Osteocyte (in vitro differentiated cells): ENCODE results near the gene LILRB4. TPM values are rescaled to one million over a fixed set of nuclear protein-coding genes. Genes with fewer than 3 reads are reported as not detected.

Source experiments
- DNase-seq: peaks from one replicate; pipeline ENCODE4 v3.0.0; 2021; ENCODE audit warnings: mixed read lengths; ENCODE audit not compliant: unreplicated experiment; ENCODE audit errors: extremely low spot score
- H3K27ac Mint-ChIP-seq: one replicate; pipeline ENCODE4 v1.8.0; 2021; ENCODE audit warnings: mild to moderate bottlenecking, mixed read lengths; ENCODE audit not compliant: unreplicated experiment
- H3K27me3 Mint-ChIP-seq: one replicate; pipeline ENCODE4 v1.8.0; 2021; ENCODE audit warnings: mixed read lengths; ENCODE audit not compliant: unreplicated experiment
- H3K36me3 Mint-ChIP-seq: one replicate; pipeline ENCODE4 v1.8.0; 2021; ENCODE audit warnings: mixed read lengths; ENCODE audit not compliant: unreplicated experiment
- H3K4me1 Mint-ChIP-seq: one replicate; pipeline ENCODE4 v1.8.0; 2021; ENCODE audit warnings: mixed read lengths; ENCODE audit not compliant: unreplicated experiment
- H3K4me3 Mint-ChIP-seq: one replicate; pipeline ENCODE4 v1.8.0; 2021; ENCODE audit warnings: mild to moderate bottlenecking, moderate library complexity, mixed read lengths; ENCODE audit not compliant: unreplicated experiment
- H3K9me3 Mint-ChIP-seq: one replicate; pipeline ENCODE4 v1.8.0; 2021; ENCODE audit warnings: mixed read lengths; ENCODE audit not compliant: unreplicated experiment
- total RNA-seq: library from RNA; stranded (reverse); gene quantifications from 2 replicates; pipeline ENCODE4 v1.2.1, GENCODE V29; 2021
- TF ChIP-seq, protein P1 (sequence below): fragments of 200-600 bp; sonication (generic); IDR thresholded peaks from 2 replicates; pipeline ENCODE4 v1.5.0; 2021; ENCODE audit warnings: antibody characterized with exemption, mild to moderate bottlenecking, moderate library complexity

LILRB4 gene
- total RNA-seq, 1 donor from 2014 or later = not detected

DNA sequence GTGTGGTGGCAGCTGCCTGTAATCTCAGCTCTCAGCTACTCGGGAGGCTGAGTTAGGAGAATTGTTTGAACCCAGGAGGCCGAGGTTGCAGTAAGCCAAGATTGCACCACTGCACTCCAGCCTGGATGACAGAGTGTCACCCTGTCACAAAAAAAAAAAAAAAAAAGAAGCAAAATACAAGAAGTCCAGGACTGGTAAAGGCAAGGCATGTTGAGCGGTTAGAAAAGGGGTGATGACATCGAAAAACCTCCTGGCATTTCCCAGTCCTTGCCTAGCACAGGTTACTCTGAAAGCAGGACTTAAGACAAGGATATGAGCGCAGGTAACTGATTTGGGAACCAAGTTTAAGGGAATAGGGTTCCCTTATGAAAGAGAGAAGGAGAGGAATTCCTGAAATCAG, 2.5 kb upstream of the LILRB4 start:
- no peaks in the 10 kb centered on the region for H3K36me3 Mint-ChIP-seq
- H3K4me3 Mint-ChIP-seq = no peak overlapping the region
- H3K9me3 Mint-ChIP-seq = peaks cover 18% of the 10 kb centered on the region
- no peaks in the 10 kb centered on the region for H3K27me3 Mint-ChIP-seq
- no peak overlapping the region for H3K27ac Mint-ChIP-seq
- DNase-seq = no peak
- no peaks in the 10 kb centered on the region for H3K4me1 Mint-ChIP-seq
- TF ChIP-seq, protein P1, sequence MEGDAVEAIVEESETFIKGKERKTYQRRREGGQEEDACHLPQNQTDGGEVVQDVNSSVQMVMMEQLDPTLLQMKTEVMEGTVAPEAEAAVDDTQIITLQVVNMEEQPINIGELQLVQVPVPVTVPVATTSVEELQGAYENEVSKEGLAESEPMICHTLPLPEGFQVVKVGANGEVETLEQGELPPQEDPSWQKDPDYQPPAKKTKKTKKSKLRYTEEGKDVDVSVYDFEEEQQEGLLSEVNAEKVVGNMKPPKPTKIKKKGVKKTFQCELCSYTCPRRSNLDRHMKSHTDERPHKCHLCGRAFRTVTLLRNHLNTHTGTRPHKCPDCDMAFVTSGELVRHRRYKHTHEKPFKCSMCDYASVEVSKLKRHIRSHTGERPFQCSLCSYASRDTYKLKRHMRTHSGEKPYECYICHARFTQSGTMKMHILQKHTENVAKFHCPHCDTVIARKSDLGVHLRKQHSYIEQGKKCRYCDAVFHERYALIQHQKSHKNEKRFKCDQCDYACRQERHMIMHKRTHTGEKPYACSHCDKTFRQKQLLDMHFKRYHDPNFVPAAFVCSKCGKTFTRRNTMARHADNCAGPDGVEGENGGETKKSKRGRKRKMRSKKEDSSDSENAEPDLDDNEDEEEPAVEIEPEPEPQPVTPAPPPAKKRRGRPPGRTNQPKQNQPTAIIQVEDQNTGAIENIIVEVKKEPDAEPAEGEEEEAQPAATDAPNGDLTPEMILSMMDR = no peak

GRCh38 chr19:54660964-54661363, 1.8 kb upstream of the LILRB4 start:
- Mint-ChIP-seq H3K9me3 (peaks cover 18% of the 10 kb centered on the region), H3K27ac (no peak overlapping the region), H3K4me1 (no peaks in the 10 kb centered on the region), H3K27me3 (no peaks in the 10 kb centered on the region), H3K4me3 (no peak overlapping the region), H3K36me3 (no peaks in the 10 kb centered on the region)
- DNase-seq = no peak
- TF ChIP-seq, protein P1 = no peak

DNA sequence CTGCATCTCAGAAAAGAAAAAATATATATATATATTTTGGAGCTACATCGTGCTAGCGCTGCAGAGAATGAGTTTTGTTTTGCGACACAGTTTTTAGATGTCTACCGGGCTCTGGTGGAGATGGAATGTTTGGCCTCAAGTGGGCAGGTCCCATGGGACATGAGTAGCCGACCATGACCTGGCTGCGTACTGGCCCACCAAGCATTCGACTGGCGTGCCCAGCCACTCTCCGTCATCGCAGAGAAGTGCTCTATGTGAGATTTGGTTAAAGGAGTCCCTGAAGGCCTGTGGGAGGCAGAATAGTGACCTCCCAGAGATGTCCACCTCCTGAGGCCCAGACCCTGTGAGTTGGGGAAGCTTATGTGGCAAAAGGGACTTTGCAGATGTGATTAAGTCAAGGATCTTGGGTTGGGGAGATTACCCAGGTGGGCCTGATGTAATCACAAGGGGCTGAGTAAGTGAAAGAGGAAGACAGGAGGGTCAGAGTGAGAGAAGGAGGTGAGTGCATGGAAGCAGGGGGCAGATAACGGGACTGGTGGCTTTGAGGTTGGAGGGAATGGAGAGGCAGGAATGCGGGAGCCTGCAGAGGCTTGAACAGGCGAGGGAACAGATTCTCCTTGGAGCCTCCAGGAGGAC, 821 bp upstream of the LILRB4 start:
- Mint-ChIP-seq H3K4me3 (no peak overlapping the region), H3K27me3 (no peaks in the 10 kb centered on the region), H3K36me3 (no peaks in the 10 kb centered on the region), H3K9me3 (peaks cover 18% of the 10 kb centered on the region), H3K27ac (no peak overlapping the region), H3K4me1 (no peaks in the 10 kb centered on the region)
- TF ChIP-seq, protein P1 = no peak
- DNase-seq = no peak

DNA sequence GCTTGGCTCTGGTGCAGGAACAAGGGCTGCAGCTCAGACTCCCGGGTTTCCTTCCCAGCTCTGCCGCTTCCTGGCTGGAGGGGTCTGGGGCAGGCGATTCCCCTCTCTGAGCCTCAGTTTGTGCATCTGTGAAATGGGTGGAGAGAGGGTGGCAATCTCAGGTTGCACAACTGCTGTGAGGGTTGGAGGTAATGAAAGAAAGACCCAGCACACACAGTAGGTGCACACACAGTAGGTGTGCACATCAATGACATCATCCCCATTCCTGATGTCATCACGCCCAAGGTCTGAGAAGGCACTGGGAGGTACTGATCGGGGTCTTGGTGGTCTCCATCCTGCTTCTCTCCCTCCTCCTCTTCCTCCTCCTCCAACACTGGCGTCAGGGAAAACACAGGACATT, 2.7 kb downstream of the LILRB4 start:
- Mint-ChIP-seq H3K9me3 (peaks cover 31% of the 10 kb centered on the region), H3K4me3 (no peak overlapping the region), H3K27ac (no peak overlapping the region), H3K27me3 (no peaks in the 10 kb centered on the region), H3K36me3 (no peaks in the 10 kb centered on the region), H3K4me1 (no peaks in the 10 kb centered on the region)
- TF ChIP-seq, protein P1 = no peak
- DNase-seq = no peak

DNA sequence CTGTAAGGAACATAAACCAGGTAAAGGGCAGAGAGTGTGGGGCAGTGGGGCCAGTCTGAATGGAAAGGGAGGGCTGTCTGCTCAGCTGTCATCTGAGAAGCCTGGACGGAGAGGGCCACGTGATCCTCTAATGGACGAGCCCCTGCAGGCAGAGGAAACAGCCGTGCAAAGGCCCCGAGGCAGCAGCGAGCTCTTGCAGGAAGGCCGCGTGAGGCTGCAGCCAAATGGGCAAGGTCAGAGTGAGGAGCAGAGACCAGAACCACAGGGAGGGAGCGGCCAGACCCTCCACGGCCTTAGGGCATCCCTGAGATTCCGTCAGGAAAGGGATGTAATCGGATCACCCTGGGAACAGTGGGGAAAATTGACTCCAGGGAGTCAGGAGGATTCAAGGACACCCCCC, 4.4 kb downstream of the LILRB4 start:
- H3K36me3 Mint-ChIP-seq = no peaks in the 10 kb centered on the region
- no peak overlapping the region for H3K4me3 Mint-ChIP-seq
- no peak for DNase-seq
- TF ChIP-seq, protein P1 = no peak
- no peak overlapping the region for H3K27ac Mint-ChIP-seq
- no peaks in the 10 kb centered on the region for H3K27me3 Mint-ChIP-seq
- no peaks in the 10 kb centered on the region for H3K4me1 Mint-ChIP-seq
- peaks cover 29% of the 10 kb centered on the region for H3K9me3 Mint-ChIP-seq
